PC-9 (cell line): ENCODE results near the gene TLK2.

ENCODE experiments used
- CTCF ChIP-seq: fragments of 200-600 bp; sonication (generic); conservative IDR thresholded peaks from 2 replicates; pipeline ENCODE4 v1.6.1; 2017; ENCODE audit warnings: mixed run types, antibody characterized with exemption, mild to moderate bottlenecking, moderate library complexity
- EZH2 ChIP-seq: fragments of 200-600 bp; sonication (generic); IDR thresholded peaks from 2 replicates; pipeline ENCODE4 v1.8.0; 2017; ENCODE audit warnings: antibody characterized with exemption, low read depth

- TF ChIP-seq CTCF (no peak), EZH2 (no peak)
Observed at GRCh38 chr17:62628831-62629555, 150.4 kb downstream of the TLK2 start.
